Measurements from ENCODE around the gene FTO.

The FTO gene

DNA sequence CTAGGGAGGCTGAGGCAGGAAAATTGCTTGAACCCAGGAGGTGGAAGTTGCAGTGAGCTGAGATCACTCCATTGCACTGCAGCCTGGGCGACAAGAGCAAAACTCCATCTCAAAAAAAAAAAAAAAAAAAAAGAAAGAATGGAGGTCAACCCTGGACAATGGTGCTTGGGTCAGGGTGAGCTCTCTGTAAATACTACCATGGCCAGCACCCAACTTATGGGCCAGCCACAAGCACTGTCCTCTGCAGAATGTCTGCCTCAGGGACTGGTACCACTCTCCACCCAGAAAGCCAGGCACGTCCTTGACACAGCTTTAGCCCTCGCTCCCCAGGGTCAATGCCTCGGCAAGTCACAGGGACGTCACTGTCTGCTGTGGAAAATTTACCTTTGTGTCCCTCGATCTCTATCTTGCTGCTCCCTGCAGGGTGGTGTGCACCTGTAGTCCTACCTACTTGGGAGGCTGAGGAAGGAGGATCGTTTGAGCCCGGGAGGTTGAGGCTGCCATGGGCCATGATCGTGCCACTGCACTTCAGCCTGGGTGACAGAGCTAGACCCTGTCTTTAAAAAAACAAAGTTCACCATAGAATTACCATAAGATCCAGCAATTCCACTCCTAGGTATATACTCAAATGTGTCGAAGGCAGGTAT lies 459.4 kb downstream of the FTO start:
- Mint-ChIP-seq H3K27ac (no peak overlapping the region), H3K9me3 (peaks cover 3 to 9% of the 10 kb centered on the region in 2 donors), H3K27me3 (peaks cover 0 to 7% of the 10 kb centered on the region in 2 donors), H3K4me1 (no peaks in the 10 kb centered on the region), H3K4me3 (no peak overlapping the region), H3K36me3 (no peaks in the 10 kb centered on the region)
- no peak for DNase-seq
- no peak for ATAC-seq (replicated peaks)

DNA sequence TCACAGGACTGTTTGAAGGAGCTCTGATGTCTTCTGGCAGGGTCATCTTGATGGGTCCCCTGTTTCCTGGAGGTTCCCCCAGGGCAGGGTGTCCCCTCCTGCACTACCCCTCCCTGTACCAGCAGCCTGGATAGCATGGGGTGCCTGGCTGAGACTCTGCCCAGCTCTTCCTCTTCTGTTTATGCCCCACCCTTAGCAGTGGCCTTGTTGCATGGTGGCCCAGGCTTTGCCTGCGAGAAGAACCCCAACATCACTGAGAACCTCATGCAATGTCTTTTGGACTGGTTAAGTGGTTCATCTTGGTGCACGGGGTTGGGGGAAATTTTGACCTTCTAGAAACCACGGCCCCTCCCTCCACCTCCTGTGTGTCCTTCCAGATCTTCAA lies 460.8 kb downstream of the FTO start:
- Mint-ChIP-seq H3K4me3 (no peak overlapping the region), H3K36me3 (no peaks in the 10 kb centered on the region), H3K27ac (no peak overlapping the region), H3K9me3 (no peaks in the 10 kb centered on the region), H3K4me1 (no peaks in the 10 kb centered on the region), H3K27me3 (peaks cover 0 to 7% of the 10 kb centered on the region in 2 donors)
- DNase-seq (no peak), ATAC-seq (replicated peaks) (no peak)

DNA sequence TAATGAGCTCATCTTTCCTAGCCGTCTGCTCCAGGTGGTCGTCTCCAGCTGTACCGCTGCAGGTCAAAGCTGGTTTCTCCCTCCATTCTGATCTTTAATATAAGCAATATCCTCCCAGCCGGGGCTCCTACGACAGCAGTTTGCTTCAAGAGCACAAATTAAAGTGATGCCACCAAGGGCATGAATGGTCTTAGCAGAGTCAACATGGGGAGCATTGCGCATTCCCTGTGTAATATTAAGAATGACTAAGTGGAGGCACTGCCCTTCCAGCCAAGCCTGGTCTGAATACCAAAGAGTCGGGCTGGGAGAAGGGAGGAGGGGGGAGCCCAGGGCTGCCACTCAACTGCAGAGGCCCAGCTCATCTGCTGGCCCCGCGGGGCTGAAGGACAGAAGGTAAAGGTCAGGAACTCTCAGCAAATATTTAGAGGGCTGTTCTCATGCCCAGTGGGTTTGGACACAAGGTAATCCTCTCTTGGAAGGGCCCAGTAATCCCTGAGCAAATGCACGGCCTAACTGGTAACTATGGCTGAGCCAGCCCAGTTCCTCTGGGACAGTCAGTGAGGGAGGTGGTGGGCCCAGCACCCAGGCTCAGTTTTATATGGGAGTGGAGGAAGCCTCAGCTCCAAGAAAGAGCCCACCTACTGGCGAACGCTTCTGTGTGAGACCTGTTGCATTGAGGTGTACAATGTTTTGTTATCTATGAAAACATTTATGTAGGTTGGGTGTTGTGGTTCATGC lies 461.4 kb downstream of the FTO start:
- Mint-ChIP-seq H3K27me3 (peaks cover 0 to 7% of the 10 kb centered on the region in 2 donors), H3K9me3 (no peaks in the 10 kb centered on the region), H3K4me3 (no peak overlapping the region), H3K36me3 (no peaks in the 10 kb centered on the region), H3K4me1 (no peaks in the 10 kb centered on the region), H3K27ac (no peak overlapping the region)
- ATAC-seq (replicated peaks): no peak
- no peak for DNase-seq

DNA sequence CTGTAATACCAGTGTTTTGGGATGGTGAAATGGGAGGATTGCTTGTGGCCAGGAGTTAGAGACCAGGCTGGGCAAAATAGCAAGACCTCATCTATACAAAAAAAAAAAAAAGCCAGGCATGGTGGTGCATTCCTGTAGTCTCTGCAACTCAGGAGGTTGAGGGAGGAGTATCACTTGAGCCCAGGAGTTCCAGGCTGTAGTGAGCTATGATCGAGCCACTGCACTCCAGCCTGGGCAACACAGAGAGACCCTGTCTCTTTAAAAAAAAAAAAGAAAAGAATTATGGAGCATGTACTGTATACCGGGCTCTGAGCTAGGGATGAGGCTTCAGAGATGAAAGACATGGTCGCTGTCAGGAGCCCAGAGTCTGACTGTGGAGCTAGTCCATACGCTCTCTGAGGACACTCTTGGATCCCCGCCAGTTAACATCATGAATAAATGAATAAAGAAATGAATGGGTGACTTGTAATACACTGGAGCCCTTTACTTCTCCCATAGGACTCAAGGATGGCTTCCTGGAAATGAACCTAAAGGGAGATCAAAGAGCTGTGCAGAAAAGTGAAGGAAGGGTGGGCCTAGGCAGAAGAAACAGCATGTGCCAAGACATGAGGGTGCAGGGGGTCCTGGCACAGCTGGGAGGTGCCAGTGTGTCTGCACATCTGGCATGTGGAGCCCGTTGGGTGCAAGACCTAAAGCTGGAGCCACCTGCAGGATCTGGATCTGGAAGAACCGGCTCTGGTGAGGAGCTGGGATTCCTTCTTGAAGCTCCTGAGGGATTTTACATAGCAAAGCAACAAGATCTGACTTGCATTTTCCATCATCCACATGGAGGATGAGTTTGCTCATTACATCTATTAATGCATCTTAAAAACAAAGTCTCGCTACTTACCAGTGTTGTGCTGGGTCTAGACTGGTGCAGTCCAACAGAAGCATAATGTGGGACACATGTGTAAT lies 462.2 kb downstream of the FTO start:
- Mint-ChIP-seq H3K9me3 (no peaks in the 10 kb centered on the region), H3K27ac (no peak overlapping the region), H3K4me1 (no peaks in the 10 kb centered on the region), H3K36me3 (no peaks in the 10 kb centered on the region), H3K4me3 (no peak overlapping the region), H3K27me3 (peaks cover 0 to 7% of the 10 kb centered on the region in 2 donors)
- no peak for DNase-seq
- no peak for ATAC-seq (replicated peaks)

DNA sequence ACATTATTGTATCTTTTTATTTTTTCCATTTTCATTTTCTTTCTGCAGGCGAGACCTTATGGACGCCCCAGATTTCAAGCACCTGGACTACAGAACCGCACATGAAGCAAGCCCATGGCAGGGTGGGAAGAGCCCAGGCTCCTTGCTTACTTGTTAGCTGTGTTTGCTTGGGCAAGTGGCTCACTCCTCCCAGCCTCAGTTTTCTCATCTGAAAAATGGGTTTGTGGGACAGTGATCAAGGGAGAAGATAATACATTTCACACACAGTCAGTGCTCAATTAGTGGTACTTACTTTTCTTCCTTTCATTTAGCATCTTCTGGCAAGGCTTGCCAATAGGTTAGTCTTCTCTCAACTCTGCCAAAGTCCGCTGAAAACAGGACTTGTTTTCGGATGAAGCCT lies 465.2 kb downstream of the FTO start:
- Mint-ChIP-seq H3K4me3 (no peak overlapping the region), H3K4me1 (no peaks in the 10 kb centered on the region), H3K36me3 (no peaks in the 10 kb centered on the region), H3K27me3 (peaks cover 6 to 7% of the 10 kb centered on the region in 2 donors), H3K9me3 (no peaks in the 10 kb centered on the region), H3K27ac (no peak overlapping the region)
- ATAC-seq (replicated peaks) (no peak), DNase-seq (no peak)

DNA sequence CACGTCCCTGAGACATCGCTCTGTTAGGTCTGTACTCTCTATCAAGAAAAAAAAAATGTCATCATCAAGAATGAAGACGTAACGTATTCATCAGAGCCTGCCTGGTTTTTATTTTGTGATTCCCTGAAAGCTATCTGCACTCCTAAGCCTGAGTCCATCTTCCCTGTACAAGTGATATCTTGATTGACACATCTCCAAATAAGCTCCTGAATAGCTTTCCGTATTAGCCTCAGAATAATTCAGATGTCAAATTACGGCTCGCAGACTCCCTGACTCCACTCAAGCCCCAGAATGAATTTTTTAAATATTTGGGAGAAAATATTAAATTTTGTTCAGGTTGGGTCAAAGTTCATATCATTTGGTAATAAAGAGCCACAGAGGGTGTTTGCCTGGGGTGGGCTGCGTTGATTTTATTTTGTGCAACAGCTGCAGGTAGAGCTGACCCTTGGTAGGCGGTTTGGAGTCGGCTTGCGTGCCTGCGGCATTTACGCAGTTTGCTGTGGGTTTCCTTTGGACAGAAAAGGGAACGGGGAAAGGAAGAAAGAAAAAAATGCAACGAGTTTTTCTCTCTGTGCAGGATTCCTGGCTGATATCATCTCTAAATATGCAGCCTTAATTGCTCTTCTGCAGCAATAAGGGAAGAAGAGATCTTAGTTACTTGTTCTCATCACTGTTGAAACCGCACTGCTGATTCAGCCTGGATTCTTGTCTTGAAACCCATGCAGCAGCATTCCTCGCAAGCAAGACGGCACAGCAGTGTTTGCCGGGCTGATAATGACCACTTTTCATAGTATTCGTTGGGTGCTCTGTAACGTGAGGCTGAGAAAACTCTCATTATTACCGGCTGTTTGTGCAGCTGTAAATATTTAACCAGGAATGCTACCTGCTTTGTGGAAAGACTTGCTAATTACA lies 467.9 kb downstream of the FTO start:
- peaks cover 8 to 9% of the 10 kb centered on the region in 2 donors for H3K27me3 Mint-ChIP-seq
- no peaks in the 10 kb centered on the region for H3K9me3 Mint-ChIP-seq
- ATAC-seq (replicated peaks): no peak
- no peaks in the 10 kb centered on the region for H3K36me3 Mint-ChIP-seq
- no peak overlapping the region for H3K27ac Mint-ChIP-seq
- no peak for DNase-seq
- H3K4me3 Mint-ChIP-seq: no peak overlapping the region
- no peaks in the 10 kb centered on the region for H3K4me1 Mint-ChIP-seq

DNA sequence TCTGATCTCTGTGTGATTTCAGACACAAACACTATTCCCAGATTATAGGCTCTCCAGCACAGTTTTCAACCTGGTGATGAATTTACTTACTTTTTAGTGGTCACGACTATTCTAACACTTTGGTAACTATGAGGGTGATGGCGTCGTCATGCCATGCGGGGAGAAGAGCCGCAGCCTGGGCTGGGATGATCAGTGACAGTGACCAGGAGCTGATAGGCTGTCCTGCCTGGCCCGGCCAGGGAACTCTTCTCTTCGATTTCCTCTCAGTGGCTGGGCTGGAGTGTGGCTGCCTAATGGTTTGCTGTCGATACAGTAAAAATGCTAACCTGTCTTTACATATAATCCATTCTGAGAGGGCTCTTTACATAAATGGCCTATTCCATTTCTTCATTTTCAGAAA lies 469.5 kb downstream of the FTO start:
- Mint-ChIP-seq H3K27ac (no peak overlapping the region), H3K4me1 (no peaks in the 10 kb centered on the region), H3K4me3 (no peak overlapping the region), H3K36me3 (no peaks in the 10 kb centered on the region), H3K27me3 (peaks cover 16 to 17% of the 10 kb centered on the region in 2 donors), H3K9me3 (no peaks in the 10 kb centered on the region)
- ATAC-seq (replicated peaks) (no peak), DNase-seq (no peak)

DNA sequence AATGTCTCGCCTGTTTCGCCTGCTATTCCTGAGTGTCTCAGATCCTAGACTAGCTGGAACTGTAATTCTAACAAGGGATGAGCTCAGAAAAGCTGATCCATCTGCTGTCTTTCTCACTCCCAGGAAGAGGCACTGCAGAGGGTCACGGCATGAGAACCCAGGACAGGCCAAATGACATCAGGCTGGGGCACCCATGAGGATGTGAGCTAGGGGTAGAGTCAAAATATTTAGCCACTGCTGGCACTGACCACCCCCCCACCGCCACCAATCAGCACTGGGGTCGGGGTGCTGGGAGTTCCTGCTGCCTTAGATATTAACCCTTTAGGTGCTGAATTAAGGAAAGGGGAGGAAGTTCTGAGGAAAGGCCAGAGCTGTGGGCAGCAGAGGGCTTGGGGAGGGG lies 470.2 kb downstream of the FTO start:
- ATAC-seq (replicated peaks) (no peak), DNase-seq (no peak)
- Mint-ChIP-seq H3K36me3 (no peaks in the 10 kb centered on the region), H3K4me3 (no peak overlapping the region), H3K9me3 (no peaks in the 10 kb centered on the region), H3K4me1 (no peaks in the 10 kb centered on the region), H3K27me3 (peaks cover 16 to 17% of the 10 kb centered on the region in 2 donors), H3K27ac (no peak overlapping the region)

DNA sequence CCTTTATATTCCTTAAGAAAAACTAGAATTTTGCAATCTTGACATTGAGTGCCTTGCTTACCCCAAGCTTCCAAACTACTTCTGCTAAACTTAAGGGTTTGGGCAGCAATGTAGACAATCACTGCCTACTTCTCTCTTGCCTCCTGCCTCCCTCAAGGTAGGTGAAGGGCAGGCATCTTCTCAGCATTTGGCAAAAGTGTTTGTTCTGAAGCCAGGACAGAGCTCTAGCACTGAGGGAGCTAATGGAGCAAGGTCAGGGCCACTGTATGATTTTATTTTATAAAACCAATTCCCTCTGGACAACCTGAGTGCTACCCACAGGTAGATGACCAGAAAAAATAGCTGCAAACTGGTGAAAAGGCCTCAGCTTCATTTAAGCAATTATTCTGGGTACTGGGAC lies 470.8 kb downstream of the FTO start:
- H3K27me3 Mint-ChIP-seq: peaks cover 16 to 17% of the 10 kb centered on the region in 2 donors
- DNase-seq (no peak), ATAC-seq (replicated peaks) (no peak)
- no peak overlapping the region for H3K4me3 Mint-ChIP-seq
- H3K27ac Mint-ChIP-seq: no peak overlapping the region
- H3K36me3 Mint-ChIP-seq: no peaks in the 10 kb centered on the region
- no peaks in the 10 kb centered on the region for H3K9me3 Mint-ChIP-seq
- no peaks in the 10 kb centered on the region for H3K4me1 Mint-ChIP-seq

DNA sequence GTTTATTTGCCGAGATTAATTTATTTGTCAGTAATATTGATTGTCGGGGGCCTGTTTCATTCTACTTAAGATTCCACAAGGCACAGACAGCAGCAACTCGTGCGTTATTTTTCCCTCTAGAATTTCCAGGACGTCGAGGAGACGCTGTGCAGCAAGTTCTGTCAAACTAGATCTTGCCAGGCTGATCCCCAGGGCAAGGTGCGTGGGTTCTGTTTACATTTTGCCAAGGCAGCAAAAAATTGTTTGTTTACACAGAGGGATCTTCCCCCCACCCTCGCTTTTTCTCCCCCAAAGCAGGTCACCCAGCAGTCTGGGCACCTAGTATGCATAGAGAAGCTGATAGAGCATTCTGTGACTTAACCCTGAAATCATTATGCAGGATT lies 471.2 kb downstream of the FTO start:
- H3K4me3 Mint-ChIP-seq: no peak overlapping the region
- H3K36me3 Mint-ChIP-seq: no peaks in the 10 kb centered on the region
- H3K4me1 Mint-ChIP-seq: no peaks in the 10 kb centered on the region
- no peak for DNase-seq
- H3K9me3 Mint-ChIP-seq: no peaks in the 10 kb centered on the region
- no peak overlapping the region for H3K27ac Mint-ChIP-seq
- ATAC-seq (replicated peaks): no peak
- peaks cover 16 to 17% of the 10 kb centered on the region in 2 donors for H3K27me3 Mint-ChIP-seq

DNA sequence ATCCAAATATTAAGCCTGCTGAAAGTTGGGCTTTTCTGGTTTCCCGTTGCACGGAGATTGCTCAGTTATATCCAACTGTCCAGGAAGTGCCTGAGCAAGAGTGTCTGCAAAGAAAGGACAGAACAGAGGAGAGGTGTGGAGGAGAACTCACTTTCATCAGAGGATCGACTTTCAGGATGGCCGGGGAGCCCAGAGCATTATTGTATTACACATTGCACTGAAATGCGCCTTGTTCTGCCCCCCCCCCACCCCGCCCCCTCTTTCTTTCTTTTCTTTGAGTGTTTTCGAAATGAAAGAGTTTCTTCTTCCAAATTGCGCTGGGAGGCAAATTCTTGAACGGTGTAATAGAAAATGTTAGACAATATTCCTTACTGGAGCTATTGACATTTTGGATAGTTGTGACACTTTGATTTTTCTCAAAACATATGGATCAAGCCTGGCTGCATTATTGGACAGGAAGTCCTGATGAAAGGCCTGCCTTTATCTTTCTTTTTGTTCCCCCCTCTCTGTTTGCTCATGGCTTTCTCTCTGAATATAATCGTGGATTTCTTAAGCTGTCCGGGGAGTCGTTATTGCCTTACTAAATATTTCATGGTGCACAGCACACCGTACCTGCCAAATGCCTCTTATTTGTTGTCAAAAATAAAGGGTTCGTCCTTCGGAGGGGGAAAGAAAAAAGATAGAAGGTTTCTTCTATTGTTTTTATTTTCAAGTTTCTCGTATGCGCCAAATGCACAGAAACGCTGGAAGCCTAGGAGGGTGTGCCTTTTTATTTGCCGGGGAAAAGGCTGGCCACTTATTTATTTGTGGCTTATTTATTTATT lies 471.8 kb downstream of the FTO start:
- Mint-ChIP-seq H3K9me3 (no peaks in the 10 kb centered on the region), H3K4me3 (no peak overlapping the region), H3K27me3 (peaks cover 16 to 17% of the 10 kb centered on the region in 2 donors), H3K4me1 (no peaks in the 10 kb centered on the region), H3K27ac (no peak overlapping the region), H3K36me3 (no peaks in the 10 kb centered on the region)
- DNase-seq: no peak
- ATAC-seq (replicated peaks): no peak

DNA sequence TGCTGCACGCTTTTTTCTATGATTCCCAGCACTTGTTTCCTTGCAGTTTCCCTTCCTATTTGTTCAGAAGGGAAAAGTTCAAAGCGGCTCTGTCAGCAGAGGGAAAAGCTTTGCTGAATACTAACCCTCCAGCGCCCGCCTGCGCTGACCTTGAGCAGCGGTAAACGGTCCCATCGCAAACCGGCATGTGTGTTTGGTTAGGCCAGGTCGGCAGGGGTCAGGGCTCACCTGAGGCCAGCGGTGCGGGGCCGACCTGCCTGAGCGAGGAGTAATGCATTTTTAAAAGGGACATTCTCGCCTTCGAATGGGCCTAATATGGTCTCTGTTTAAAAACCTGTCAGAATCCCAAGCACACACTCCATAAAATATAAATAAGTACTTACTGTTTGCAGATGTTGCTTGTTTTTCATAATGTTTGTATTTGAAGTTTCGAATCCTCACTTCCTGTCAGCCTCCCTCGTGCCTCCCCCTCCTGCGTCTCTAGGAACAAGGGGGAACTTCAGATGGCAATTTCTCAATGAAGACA lies 472.5 kb downstream of the FTO start:
- no peaks in the 10 kb centered on the region for H3K9me3 Mint-ChIP-seq
- H3K4me1 Mint-ChIP-seq: no peaks in the 10 kb centered on the region
- H3K27ac Mint-ChIP-seq: no peak overlapping the region
- ATAC-seq (replicated peaks): no peak
- H3K27me3 Mint-ChIP-seq: peaks cover 16 to 17% of the 10 kb centered on the region in 2 donors
- no peak overlapping the region for H3K4me3 Mint-ChIP-seq
- no peak for DNase-seq
- no peaks in the 10 kb centered on the region for H3K36me3 Mint-ChIP-seq

Data from stimulated activated naive B cell treated with anti-CD40 and anti-IgM and Interleukin-4, amounts not matched to agents 10 μg/mL and 1 μg/mL and 100 μg/mL, for 72 hours (primary cell).